DND-41 (cell line): ENCODE measurements around the gene NAT10.

Experiments
- ATAC-seq: fragments of 200-7000 bp; cut with Tn5 transposase; 3 replicates; pipeline ENCODE4 v1.9.1; 2021; ENCODE audit warnings: low read depth; ENCODE audit not compliant: insufficient read depth
- DNase-seq: peaks from one replicate; pipeline ENCODE4 v3.0.0-alpha.2; 2020
- H2AFZ ChIP-seq: 2 replicates; pipeline ENCODE4 v1.6.0; 2012; ENCODE audit warnings: low read depth, low read length
- H3K27ac ChIP-seq: 2 replicates; pipeline ENCODE4 v1.5.1; 2012; ENCODE audit warnings: low read length, inconsistent platforms
- H3K27me3 ChIP-seq: fragments of 200-600 bp; sonication (generic); 2 replicates; pipeline ENCODE4 v1.6.0; 2012; ENCODE audit warnings: low read length, mild to moderate bottlenecking, inconsistent platforms; ENCODE audit not compliant: insufficient read depth, poor library complexity
- H3K36me3 ChIP-seq: 2 replicates; pipeline ENCODE4 v1.5.1; 2012; ENCODE audit warnings: low read length, inconsistent platforms; ENCODE audit not compliant: insufficient read depth
- H3K4me1 ChIP-seq: 2 replicates; pipeline ENCODE4 v1.5.1; 2012; ENCODE audit warnings: mild to moderate bottlenecking, low read length; ENCODE audit not compliant: insufficient read depth
- H3K4me2 ChIP-seq: 2 replicates; pipeline ENCODE4 v1.6.0; 2012; ENCODE audit warnings: mild to moderate bottlenecking, moderate library complexity, low read length, inconsistent platforms; ENCODE audit not compliant: insufficient read depth
- H3K4me3 ChIP-seq, 2 experiments: fragments of 200-600 bp in 1 of 2; shearing (Covaris generic) in 1 of 2; 2 replicates each; pipeline ENCODE4 v1.5.1; 2012 to 2016; ENCODE audit warnings: inconsistent platforms in 2 of 2, low read length in 2 of 2, mild to moderate bottlenecking in 2 of 2, low read depth in 1 of 2, moderate library complexity in 1 of 2
- H3K79me2 ChIP-seq: 2 replicates; pipeline ENCODE4 v1.6.0; 2012; ENCODE audit warnings: low read length, inconsistent platforms; ENCODE audit not compliant: insufficient read depth
- H3K9ac ChIP-seq: 2 replicates; pipeline ENCODE4 v1.6.0; 2012; ENCODE audit warnings: low read depth, mild to moderate bottlenecking, inconsistent platforms, low read length, moderate library complexity
- H3K9me3 ChIP-seq: 2 replicates; pipeline ENCODE4 v1.5.1; 2012; ENCODE audit warnings: low read length, moderate library complexity, mild to moderate bottlenecking, inconsistent platforms; ENCODE audit not compliant: insufficient read depth, severe bottlenecking
- H4K20me1 ChIP-seq: 2 replicates; pipeline ENCODE4 v1.6.0; 2012; ENCODE audit warnings: low read length; ENCODE audit not compliant: insufficient read depth
- CTCF ChIP-seq: IDR thresholded peaks from 2 replicates; pipeline ENCODE4 v1.5.1; 2012; ENCODE audit warnings: borderline replicate concordance, low read length, moderate library complexity, mild to moderate bottlenecking; ENCODE audit not compliant: poor library complexity, severe bottlenecking; ENCODE audit errors: extremely low read depth
- EZH2 ChIP-seq: IDR thresholded peaks from 3 replicates; pipeline ENCODE4 v1.6.1; 2012; ENCODE audit warnings: borderline replicate concordance, low read depth, mild to moderate bottlenecking, moderate library complexity, low read length, inconsistent platforms; ENCODE audit not compliant: severe bottlenecking

The NAT10 gene

GRCh38 chr11:34147581-34147980, 42.2 kb downstream of the NAT10 start:
- H3K27me3 ChIP-seq, result no peaks in the 10 kb centered on the region

GRCh38 chr11:34148504-34149165, 43.2 kb downstream of the NAT10 start:
- ATAC-seq, result no peak
- TF ChIP-seq CTCF, result no peak
- no peak for TF ChIP-seq EZH2
- no peak for DNase-seq
- H3K4me3 ChIP-seq, result no peak overlapping the region
- no peaks in the 10 kb centered on the region for H3K9me3 ChIP-seq
- no peaks in the 10 kb centered on the region for H3K4me1 ChIP-seq
- no peak overlapping the region for H3K4me2 ChIP-seq
- H4K20me1 ChIP-seq, result 0 out of 2 replicates have a peak, but pooled peaks cover 9% of the 10 kb centered on the region
- H3K9ac ChIP-seq, result no peak overlapping the region
- no peak overlapping the region for H3K27ac ChIP-seq
- no peaks in the 10 kb centered on the region for H3K27me3 ChIP-seq
- no peaks in the 10 kb centered on the region for H3K79me2 ChIP-seq
- no peak overlapping the region for H2AFZ ChIP-seq
- H3K36me3 ChIP-seq, result peaks cover 77% of the 10 kb centered on the region

More at GRCh38 chr11:34147581-34147980, 42.2 kb downstream of the NAT10 start:
- Histone ChIP-seq H3K4me1 (no peaks in the 10 kb centered on the region), H3K36me3 (peaks cover 87% of the 10 kb centered on the region), H4K20me1 (0 out of 2 replicates have a peak, but pooled peaks cover 9% of the 10 kb centered on the region), H3K27ac (no peak overlapping the region), H3K9ac (no peak overlapping the region), H3K79me2 (no peaks in the 10 kb centered on the region), H3K4me3 (no peak overlapping the region), H2AFZ (no peak overlapping the region), H3K9me3 (no peaks in the 10 kb centered on the region), H3K4me2 (no peak overlapping the region)
- ATAC-seq, result no peak
- TF ChIP-seq EZH2 (no peak), CTCF (no peak)
- no peak for DNase-seq

- Histone ChIP-seq H3K9ac (no peak overlapping the region), H3K36me3 (peaks cover 73% of the 10 kb centered on the region), H3K4me2 (no peak overlapping the region), H3K4me3 (no peak overlapping the region), H3K27me3 (no peaks in the 10 kb centered on the region), H3K9me3 (no peaks in the 10 kb centered on the region), H3K4me1 (no peaks in the 10 kb centered on the region), H3K27ac (no peak overlapping the region), H4K20me1 (0 out of 2 replicates have a peak, but pooled peaks cover 9% of the 10 kb centered on the region), H3K79me2 (no peaks in the 10 kb centered on the region), H2AFZ (no peak overlapping the region)
- ATAC-seq (no peak), DNase-seq (no peak)
- TF ChIP-seq CTCF (no peak), EZH2 (no peak)
Measured at GRCh38 chr11:34149274-34149673, 43.8 kb downstream of the NAT10 start.
